Upper lobe of left lung (tissue), 4 donors: ENCODE data around the gene FBL.

Experiments
- CTCF ChIP-seq, 6 experiments: fragments of 450-650 bp in 4 of 6; fragments of 200-600 bp in 2 of 6; sonication (generic) in 2 of 6; IDR thresholded peaks; one replicate each; pipeline ENCODE4 v1.5.1; 2016 to 2019; ENCODE audit warnings: antibody characterized with exemption in 6 of 6
- POLR2A ChIP-seq, 4 donors: fragments of 450-650 bp; IDR thresholded peaks; one replicate each; pipeline ENCODE4 v1.5.1; 2016 to 2017; ENCODE audit warnings: antibody characterized with exemption in 4 of 4, mild to moderate bottlenecking in 2 of 4
- POLR2AphosphoS5 ChIP-seq, 2 donors: sonication (generic); formaldehyde crosslinking; IDR thresholded peaks; one replicate each; pipeline ENCODE4 v1.5.1; 2017; ENCODE audit warnings: antibody characterized with exemption in 2 of 2

- TF ChIP-seq POLR2A (IDR thresholded peaks at IDR 0.05) (no peak), CTCF (IDR thresholded peaks at IDR 0.05) (no peak), POLR2AphosphoS5 (IDR thresholded peaks at IDR 0.05) (no peak)
These were observed 4.7 kb upstream of the FBL start for GRCh38 chr19:39850892-39851291.
